ENCODE results near the gene MCRS1.
"Not testable (repeated sequence)": the region's sequence is repeated elsewhere in the genome, so short reads cannot be mapped to it uniquely, and the experiment has no call there.

The MCRS1 gene

GRCh38 chr12:49515266-49515665, 52.7 kb downstream of the MCRS1 start:
- no peak for DNase-seq (ENCODE audit: low read depth in 2 of 2)

GRCh38 chr12:49512546-49512945, 55.4 kb downstream of the MCRS1 start:
- DNase-seq (ENCODE audit: low read depth in 2 of 2): no peak

- DNase-seq (ENCODE audit: low read depth in 2 of 2): no peak
Measured at GRCh38 chr12:49511410-49511809, 56.5 kb downstream of the MCRS1 start.

- DNase-seq (ENCODE audit: low read depth in 2 of 2): not testable (repeated sequence)
Measured at GRCh38 chr12:49509681-49510080, 58.3 kb downstream of the MCRS1 start.
